GM12874 (cell line): ENCODE measurements around the gene PSMB7.

Experiments used
- CTCF ChIP-seq: IDR thresholded peaks from 2 replicates; pipeline ENCODE4 v1.5.1; 2011; ENCODE audit warnings: low read depth, mild to moderate bottlenecking, control low read depth, low read length, moderate library complexity; ENCODE audit not compliant: insufficient read depth

The PSMB7 gene

GRCh38 chr9:124309667-124310084, 105.6 kb downstream of the PSMB7 start:
- no peak for TF ChIP-seq CTCF

DNA sequence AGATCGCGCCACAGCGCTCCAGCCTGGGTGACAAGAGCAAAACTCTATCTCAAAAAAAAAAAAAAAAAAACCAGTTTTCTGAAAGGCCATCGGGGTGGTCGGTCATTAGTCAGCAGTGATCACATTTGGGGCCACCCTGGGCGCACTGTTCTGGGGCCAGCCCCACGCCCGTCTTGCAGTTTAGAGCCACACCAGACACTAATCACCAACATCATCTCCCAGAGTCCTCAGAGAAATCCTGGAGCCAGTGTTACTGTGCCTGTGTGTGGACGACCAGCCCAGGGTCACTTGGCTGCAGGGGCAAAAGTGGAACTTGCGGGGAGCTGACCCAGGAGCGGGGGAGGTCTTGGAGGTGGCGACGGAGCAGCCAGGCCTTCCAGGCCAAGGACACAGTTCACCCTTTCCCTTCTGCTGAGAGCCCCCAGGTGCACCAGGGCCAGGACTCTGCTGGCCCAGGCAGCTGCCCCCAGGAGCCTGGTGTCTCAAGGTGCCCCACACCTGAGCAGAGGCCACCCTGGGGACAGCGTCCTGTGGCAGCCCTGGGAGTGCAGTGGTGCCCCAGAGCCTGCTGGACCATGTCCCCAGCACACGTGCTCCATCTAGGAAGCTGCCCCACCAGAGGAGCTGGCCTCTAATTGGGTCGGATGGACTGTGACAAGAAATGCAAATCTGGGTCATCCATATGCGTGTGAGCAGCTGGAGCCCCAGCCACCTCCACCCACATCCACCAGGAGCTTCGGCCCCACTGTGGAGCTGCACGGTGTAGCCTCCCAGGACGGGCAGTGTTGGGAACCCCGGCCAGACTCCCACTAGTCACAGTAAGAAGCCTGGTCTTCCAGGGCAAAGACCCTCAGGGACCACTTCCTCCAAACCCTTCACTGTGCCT, 106.4 kb downstream of the PSMB7 start:
- TF ChIP-seq CTCF: no peak

DNA sequence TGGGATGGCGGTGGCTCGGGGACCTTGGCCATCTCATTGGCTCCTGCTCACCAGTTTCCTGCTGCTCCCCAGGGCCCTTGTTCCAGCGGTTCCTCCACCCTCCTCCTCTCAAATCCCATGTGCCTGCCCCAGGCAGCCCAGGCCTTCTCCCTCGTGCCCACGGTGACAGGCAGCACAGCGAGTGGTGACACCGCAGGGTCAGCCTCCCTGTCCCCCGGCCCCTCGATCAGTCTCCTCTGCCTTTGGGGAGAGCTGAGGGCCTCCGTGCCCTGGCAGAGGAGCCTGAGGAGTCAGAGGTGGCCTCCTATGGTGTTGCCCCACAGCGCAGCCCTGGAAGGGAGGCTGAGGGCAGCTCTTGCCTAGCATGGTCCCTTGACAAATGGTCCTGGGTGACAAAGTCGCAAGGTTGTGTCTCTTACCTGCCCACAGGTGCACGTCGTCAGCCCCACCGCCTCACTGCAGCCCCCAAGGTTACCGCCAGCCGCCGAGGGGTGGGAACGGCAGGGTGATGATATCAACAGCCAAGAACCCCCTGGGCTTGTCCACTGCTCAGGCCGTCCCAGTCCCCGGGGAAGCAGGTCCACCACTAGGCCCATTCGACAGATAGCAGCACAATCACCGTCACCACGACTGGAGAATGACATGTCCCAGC, 107.7 kb downstream of the PSMB7 start:
- no peak for TF ChIP-seq CTCF

- no peak for TF ChIP-seq CTCF
Measured at GRCh38 chr9:124306098-124306735, 109.0 kb downstream of the PSMB7 start.

- TF ChIP-seq CTCF: no peak
Measured at GRCh38 chr9:124304285-124304684, 111.0 kb downstream of the PSMB7 start.

GRCh38 chr9:124303762-124304161, 111.5 kb downstream of the PSMB7 start:
- TF ChIP-seq CTCF: no peak
